Breast epithelium (tissue), 3 donors: Measurements from ENCODE around the gene USH1C.

Source experiments
- CTCF ChIP-seq, 3 donors: fragments of 450-650 bp; IDR thresholded peaks; one replicate each; pipeline ENCODE4 v1.5.1; 2016 to 2017; ENCODE audit warnings: antibody characterized with exemption in 3 of 3, mild to moderate bottlenecking in 3 of 3, moderate library complexity in 3 of 3
- POLR2A ChIP-seq: fragments of 450-650 bp; IDR thresholded peaks from one replicate; pipeline ENCODE4 v1.6.1; 2016; ENCODE audit warnings: antibody characterized with exemption, mild to moderate bottlenecking, moderate library complexity
- POLR2AphosphoS5 ChIP-seq, 3 donors: sonication (generic); formaldehyde crosslinking; IDR thresholded peaks; one replicate each; pipeline ENCODE4 v1.6.1; 2017; ENCODE audit warnings: antibody characterized with exemption in 3 of 3

GRCh38 chr11:17445240-17445795 is 98.9 kb downstream of the USH1C start:
- no peak for TF ChIP-seq POLR2A
- TF ChIP-seq CTCF (IDR thresholded peaks at IDR 0.05): no peak
- TF ChIP-seq POLR2AphosphoS5 (IDR thresholded peaks at IDR 0.05): no peak
